Karpas-422 (cell line): ENCODE measurements around the gene ATP11A. TPM values are rescaled to one million over a fixed set of nuclear protein-coding genes. Genes with fewer than 3 reads are reported as not detected.

Experiments used
- DNase-seq: peaks from one replicate; pipeline ENCODE4 v3.0.0-alpha.2; 2015
- H2AFZ ChIP-seq: fragments of 200-600 bp; sonication (generic); 2 replicates; pipeline ENCODE4 v1.6.1; 2014; ENCODE audit warnings: antibody characterized with exemption, low read length, mixed read lengths
- H3K27ac ChIP-seq: fragments of 200-600 bp; sonication (generic); 2 replicates; pipeline ENCODE4 v1.5.1; 2014; ENCODE audit warnings: mild to moderate bottlenecking, low read length, moderate library complexity
- H3K27me3 ChIP-seq: fragments of 200-600 bp; sonication (generic); 2 replicates; pipeline ENCODE4 v1.6.1; 2014; ENCODE audit warnings: low read length, mixed read lengths
- H3K36me3 ChIP-seq: fragments of 200-600 bp; sonication (generic); 2 replicates; pipeline ENCODE4 v1.6.1; 2014; ENCODE audit warnings: low read length, mixed read lengths; ENCODE audit not compliant: insufficient read depth
- H3K4me1 ChIP-seq: fragments of 200-600 bp; sonication (generic); 2 replicates; pipeline ENCODE4 v1.6.1; 2014; ENCODE audit warnings: mild to moderate bottlenecking, low read length, mixed read lengths
- H3K4me2 ChIP-seq: fragments of 200-600 bp; sonication (generic); 2 replicates; pipeline ENCODE4 v1.6.1; 2014; ENCODE audit warnings: low read length, low read depth, mild to moderate bottlenecking; ENCODE audit not compliant: poor library complexity, severe bottlenecking
- H3K4me3 ChIP-seq: fragments of 200-600 bp; sonication (generic); 2 replicates; pipeline ENCODE4 v1.5.1; 2014; ENCODE audit warnings: mild to moderate bottlenecking, antibody characterized with exemption, low read length, mixed read lengths
- H3K79me2 ChIP-seq: fragments of 200-600 bp; sonication (generic); 2 replicates; pipeline ENCODE4 v1.6.1; 2014; ENCODE audit warnings: mild to moderate bottlenecking, low read length, mixed read lengths
- H3K9ac ChIP-seq: fragments of 200-600 bp; sonication (generic); 2 replicates; pipeline ENCODE4 v1.6.0; 2014; ENCODE audit warnings: low read length
- H3K9me2 ChIP-seq: fragments of 200-600 bp; sonication (generic), shearing (Covaris generic); replicated peaks from 2 replicates; pipeline ENCODE4 v1.6.0; 2014; ENCODE audit warnings: mild to moderate bottlenecking, low read length, moderate library complexity; ENCODE audit not compliant: insufficient read depth
- H3K9me3 ChIP-seq: fragments of 300-700, 200-600 bp; sonication (generic); 2 replicates; pipeline ENCODE4 v1.6.1; 2014; ENCODE audit warnings: low read length, mixed read lengths
- H4K20me1 ChIP-seq: fragments of 200-600 bp; sonication (generic); 2 replicates; pipeline ENCODE4 v1.6.1; 2014; ENCODE audit warnings: mild to moderate bottlenecking, antibody characterized with exemption, low read length, low read depth; ENCODE audit not compliant: insufficient read depth
- total RNA-seq: library from RNA; depleted of rRNA; stranded (reverse); fragments of >200 nt; shearing (Covaris generic); gene quantifications from 2 replicates; pipeline ENCODE4 v1.2.3, GENCODE V29; 2014; ENCODE audit warnings: low replicate concordance

The ATP11A gene
- total RNA-seq, 1 experiment from 2014 or later: 0.11 TPM

GRCh38 chr13:112755331-112755730 lies 65.5 kb downstream of the ATP11A start:
- Histone ChIP-seq H3K9ac (no peak overlapping the region), H3K27ac (no peak overlapping the region), H3K9me3 (no peaks in the 10 kb centered on the region), H3K79me2 (no peaks in the 10 kb centered on the region), H3K36me3 (no peaks in the 10 kb centered on the region), H3K4me2 (no peak overlapping the region), H3K4me1 (no peaks in the 10 kb centered on the region), H3K9me2 (no peaks in the 10 kb centered on the region), H4K20me1 (no peaks in the 10 kb centered on the region), H3K4me3 (no peak overlapping the region), H3K27me3 (no peaks in the 10 kb centered on the region), H2AFZ (no peak overlapping the region)
- no peak for DNase-seq

GRCh38 chr13:112756081-112756480 lies 66.2 kb downstream of the ATP11A start:
- no peak for DNase-seq
- Histone ChIP-seq H3K36me3 (no peaks in the 10 kb centered on the region), H4K20me1 (no peaks in the 10 kb centered on the region), H3K27ac (no peak overlapping the region), H3K4me2 (no peak overlapping the region), H3K27me3 (no peaks in the 10 kb centered on the region), H3K4me3 (no peak overlapping the region), H3K9me2 (no peaks in the 10 kb centered on the region), H2AFZ (no peak overlapping the region), H3K4me1 (no peaks in the 10 kb centered on the region), H3K79me2 (no peaks in the 10 kb centered on the region), H3K9me3 (no peaks in the 10 kb centered on the region), H3K9ac (no peak overlapping the region)

- H3K9me3 ChIP-seq: no peaks in the 10 kb centered on the region
- no peaks in the 10 kb centered on the region for H3K27me3 ChIP-seq
- H3K9me2 ChIP-seq: no peaks in the 10 kb centered on the region
- no peaks in the 10 kb centered on the region for H3K79me2 ChIP-seq
- no peak overlapping the region for H3K4me3 ChIP-seq
- no peak for DNase-seq
- no peak overlapping the region for H3K9ac ChIP-seq
- H3K4me1 ChIP-seq: no peaks in the 10 kb centered on the region
- H3K27ac ChIP-seq: no peak overlapping the region
- H4K20me1 ChIP-seq: no peaks in the 10 kb centered on the region
- H3K36me3 ChIP-seq: no peaks in the 10 kb centered on the region
- H2AFZ ChIP-seq: no peak overlapping the region
- H3K4me2 ChIP-seq: no peak overlapping the region
These were observed 66.7 kb downstream of the ATP11A start for GRCh38 chr13:112756511-112756966.

GRCh38 chr13:112756967-112757758 lies 67.3 kb downstream of the ATP11A start:
- H2AFZ ChIP-seq: no peak overlapping the region
- H3K4me1 ChIP-seq: no peaks in the 10 kb centered on the region
- no peaks in the 10 kb centered on the region for H3K9me3 ChIP-seq
- no peaks in the 10 kb centered on the region for H3K79me2 ChIP-seq
- no peaks in the 10 kb centered on the region for H3K36me3 ChIP-seq
- no peak overlapping the region for H3K4me2 ChIP-seq
- H3K27me3 ChIP-seq: no peaks in the 10 kb centered on the region
- no peak overlapping the region for H3K9ac ChIP-seq
- H3K27ac ChIP-seq: no peak overlapping the region
- DNase-seq: no peak
- no peaks in the 10 kb centered on the region for H3K9me2 ChIP-seq
- no peaks in the 10 kb centered on the region for H4K20me1 ChIP-seq
- no peak overlapping the region for H3K4me3 ChIP-seq

- Histone ChIP-seq H3K9me2 (no peaks in the 10 kb centered on the region), H3K9ac (no peak overlapping the region), H4K20me1 (no peaks in the 10 kb centered on the region), H3K4me3 (no peak overlapping the region), H3K36me3 (no peaks in the 10 kb centered on the region), H3K4me1 (no peaks in the 10 kb centered on the region), H3K79me2 (no peaks in the 10 kb centered on the region), H3K4me2 (no peak overlapping the region), H2AFZ (no peak overlapping the region), H3K9me3 (no peaks in the 10 kb centered on the region), H3K27ac (no peak overlapping the region), H3K27me3 (no peaks in the 10 kb centered on the region)
- no peak for DNase-seq
These were observed 67.9 kb downstream of the ATP11A start for GRCh38 chr13:112757759-112758086.

- Histone ChIP-seq H3K27me3 (no peaks in the 10 kb centered on the region), H4K20me1 (no peaks in the 10 kb centered on the region), H3K79me2 (no peaks in the 10 kb centered on the region), H2AFZ (no peak overlapping the region), H3K4me1 (no peaks in the 10 kb centered on the region), H3K4me2 (no peak overlapping the region), H3K9me3 (no peaks in the 10 kb centered on the region), H3K4me3 (no peak overlapping the region), H3K9me2 (no peaks in the 10 kb centered on the region), H3K9ac (no peak overlapping the region), H3K36me3 (no peaks in the 10 kb centered on the region), H3K27ac (no peak overlapping the region)
- no peak for DNase-seq
These were observed 69.2 kb downstream of the ATP11A start for GRCh38 chr13:112759053-112759452.

- Histone ChIP-seq H3K9me2 (no peaks in the 10 kb centered on the region), H3K4me3 (no peak overlapping the region), H3K9me3 (no peaks in the 10 kb centered on the region), H3K79me2 (no peaks in the 10 kb centered on the region), H3K4me1 (no peaks in the 10 kb centered on the region), H4K20me1 (no peaks in the 10 kb centered on the region), H3K36me3 (no peaks in the 10 kb centered on the region), H3K4me2 (no peak overlapping the region), H3K27ac (no peak overlapping the region), H2AFZ (no peak overlapping the region), H3K27me3 (no peaks in the 10 kb centered on the region), H3K9ac (no peak overlapping the region)
- no peak for DNase-seq
These were observed 70.0 kb downstream of the ATP11A start for GRCh38 chr13:112759827-112760226.

GRCh38 chr13:112760435-112760834 lies 70.6 kb downstream of the ATP11A start:
- H3K4me1 ChIP-seq: no peaks in the 10 kb centered on the region
- H3K36me3 ChIP-seq: no peaks in the 10 kb centered on the region
- no peak overlapping the region for H3K9ac ChIP-seq
- H3K9me3 ChIP-seq: no peaks in the 10 kb centered on the region
- H3K79me2 ChIP-seq: no peaks in the 10 kb centered on the region
- H3K4me2 ChIP-seq: no peak overlapping the region
- H3K27ac ChIP-seq: no peak overlapping the region
- H3K4me3 ChIP-seq: no peak overlapping the region
- no peaks in the 10 kb centered on the region for H3K27me3 ChIP-seq
- no peak for DNase-seq
- no peaks in the 10 kb centered on the region for H3K9me2 ChIP-seq
- no peaks in the 10 kb centered on the region for H4K20me1 ChIP-seq
- H2AFZ ChIP-seq: no peak overlapping the region
